Skeletal muscle tissue (tissue), 4 donors: ENCODE results near the gene IMP3. TPM values are rescaled to one million over a fixed set of nuclear protein-coding genes. Genes with fewer than 3 reads are reported as not detected.
A peak's percentile ranks its signal among the peaks of the same experiment; 100 is the strongest.

Source experiments
- H3K27ac ChIP-seq: one replicate; pipeline ENCODE4 v1.7.0; 2013; ENCODE audit warnings: mild to moderate bottlenecking, low read depth, low read length, inconsistent platforms
- H3K27me3 ChIP-seq, 3 donors: one replicate each; pipeline ENCODE4 v1.7.0; 2013; ENCODE audit warnings: low read length in 3 of 3; ENCODE audit not compliant: control insufficient read depth in 3 of 3, insufficient read depth in 3 of 3
- H3K36me3 ChIP-seq, 3 donors: one replicate each; pipeline ENCODE4 v1.7.0; 2013; ENCODE audit warnings: low read length in 3 of 3; ENCODE audit not compliant: control insufficient read depth in 3 of 3, insufficient read depth in 3 of 3
- H3K4me1 ChIP-seq, 3 donors: one replicate each; pipeline ENCODE4 v1.7.0; 2013; ENCODE audit warnings: low read length in 3 of 3, mild to moderate bottlenecking in 3 of 3; ENCODE audit not compliant: control insufficient read depth in 3 of 3, insufficient read depth in 3 of 3
- H3K4me3 ChIP-seq, 3 donors: one replicate each; pipeline ENCODE4 v1.7.0; 2013; ENCODE audit warnings: low read length in 3 of 3
- H3K9ac ChIP-seq, 3 donors: one replicate each; pipeline ENCODE4 v1.7.0; 2013; ENCODE audit warnings: low read length in 3 of 3, mild to moderate bottlenecking in 3 of 3, moderate library complexity in 2 of 3, low read depth in 1 of 3
- H3K9me3 ChIP-seq, 3 donors: one replicate each; pipeline ENCODE4 v1.7.0; 2013; ENCODE audit warnings: low read length in 3 of 3; ENCODE audit not compliant: control insufficient read depth in 3 of 3
- total RNA-seq: library from RNA; depleted of rRNA; stranded (reverse); fragments of >200 nt; gene quantifications from one replicate; pipeline ENCODE4 v1.2.3, GENCODE V29; 2014
- donor health status: Osteomylitis.

IMP3 gene
- total RNA-seq, 1 donor from 2014 or later, result 54.3 TPM

- Histone ChIP-seq H3K9ac (no peak overlapping the region), H3K9me3 (no peaks in the 10 kb centered on the region), H3K4me1 (peaks cover 0 to 1% (median under 1%) of the 10 kb centered on the region in 3 donors), H3K4me3 (no peak overlapping the region), H3K27me3 (no peaks in the 10 kb centered on the region), H3K27ac (no peak overlapping the region), H3K36me3 (no peaks in the 10 kb centered on the region)
These were observed 8.1 kb downstream of the IMP3 start for GRCh38 chr15:75631935-75632334.

- Histone ChIP-seq H3K9me3 (no peaks in the 10 kb centered on the region), H3K9ac (peak within 1 kb of the TSS; percentile 94 to 98 (median 97)), H3K27me3 (no peaks in the 10 kb centered on the region), H3K4me3 (peak within 1 kb of the TSS; percentile 90 to 96 (median 93)), H3K36me3 (no peaks in the 10 kb centered on the region), H3K27ac (peak within 1 kb of the TSS; percentile 93), H3K4me1 (peaks cover 2 to 9% (median 7%) of the 10 kb centered on the region in 3 donors)
These were observed 14.3 kb downstream of the IMP3 start, which contains the start of gene SNUPN for GRCh38 chr15:75625542-75626347. Gene SNUPN, minus strand, starts transcription at chr15:75625725. Its CDS starts 4,674 bp downstream, at chr15:75621051.

- Histone ChIP-seq H3K4me3 (no peak overlapping the region), H3K9ac (no peak overlapping the region), H3K27ac (no peak overlapping the region), H3K36me3 (peaks cover 13 to 22% (median 18%) of the 10 kb centered on the region in 3 donors), H3K4me1 (peaks cover 7 to 12% (median 9%) of the 10 kb centered on the region in 3 donors), H3K27me3 (no peaks in the 10 kb centered on the region), H3K9me3 (no peaks in the 10 kb centered on the region)
These were observed 17.5 kb downstream of the IMP3 start for GRCh38 chr15:75622505-75622904.

- peaks cover 26 to 35% (median 33%) of the 10 kb centered on the region in 3 donors for H3K36me3 ChIP-seq
- H3K27ac ChIP-seq, result peak overlapping the region; percentile 50
- H3K4me1 ChIP-seq, result peaks cover 4 to 8% (median 7%) of the 10 kb centered on the region in 3 donors
- H3K27me3 ChIP-seq, result no peaks in the 10 kb centered on the region
- H3K9ac ChIP-seq, result peak overlapping the region in 1 of 3 donors; percentile 34
- H3K9me3 ChIP-seq, result no peaks in the 10 kb centered on the region
- peak overlapping the region in 1 of 3 donors; percentile 56 for H3K4me3 ChIP-seq
These were observed 19.1 kb downstream of the IMP3 start for GRCh38 chr15:75620841-75621391.

GRCh38 chr15:75620058-75620820 lies 19.8 kb downstream of the IMP3 start:
- Histone ChIP-seq H3K9me3 (no peaks in the 10 kb centered on the region), H3K9ac (no peak overlapping the region), H3K36me3 (peaks cover 31 to 39% (median 37%) of the 10 kb centered on the region in 3 donors), H3K4me1 (peaks cover 3 to 7% (median 5%) of the 10 kb centered on the region in 3 donors), H3K27me3 (no peaks in the 10 kb centered on the region), H3K27ac (peak overlapping the region; percentile 50), H3K4me3 (peak overlapping the region in 1 of 3 donors; percentile 56)

GRCh38 chr15:75616766-75617165 lies 23.3 kb downstream of the IMP3 start:
- peaks cover 45 to 63% (median 59%) of the 10 kb centered on the region in 3 donors for H3K36me3 ChIP-seq

GRCh38 chr15:75606711-75607699 lies 33.0 kb downstream of the IMP3 start:
- H3K9me3 ChIP-seq, result no peaks in the 10 kb centered on the region
- H3K36me3 ChIP-seq, result peaks cover 48 to 53% (median 49%) of the 10 kb centered on the region in 3 donors
- H3K27ac ChIP-seq, result no peak overlapping the region

More at GRCh38 chr15:75616766-75617165, 23.3 kb downstream of the IMP3 start:
- H3K4me3 ChIP-seq, result no peak overlapping the region
- H3K9me3 ChIP-seq, result no peaks in the 10 kb centered on the region
- peaks cover 3 to 7% (median 5%) of the 10 kb centered on the region in 3 donors for H3K4me1 ChIP-seq
- H3K27ac ChIP-seq, result no peak overlapping the region
- H3K27me3 ChIP-seq, result no peaks in the 10 kb centered on the region
- H3K9ac ChIP-seq, result no peak overlapping the region

GRCh38 chr15:75606026-75606425 lies 34.0 kb downstream of the IMP3 start:
- Histone ChIP-seq H3K4me1 (no peaks in the 10 kb centered on the region), H3K9ac (no peak overlapping the region), H3K27ac (no peak overlapping the region), H3K4me3 (no peak overlapping the region), H3K9me3 (no peaks in the 10 kb centered on the region), H3K27me3 (no peaks in the 10 kb centered on the region), H3K36me3 (peaks cover 49 to 55% (median 50%) of the 10 kb centered on the region in 3 donors)

More at GRCh38 chr15:75606711-75607699, 33.0 kb downstream of the IMP3 start:
- Histone ChIP-seq H3K27me3 (no peaks in the 10 kb centered on the region), H3K4me3 (no peak overlapping the region), H3K9ac (no peak overlapping the region), H3K4me1 (no peaks in the 10 kb centered on the region)

GRCh38 chr15:75599401-75599800 lies 40.6 kb downstream of the IMP3 start:
- Histone ChIP-seq H3K9ac (peak overlapping the region in 2 of 3 donors; percentile 33 to 36), H3K4me3 (no peak overlapping the region), H3K27me3 (no peaks in the 10 kb centered on the region), H3K27ac (no peak overlapping the region), H3K9me3 (no peaks in the 10 kb centered on the region), H3K36me3 (peaks cover 41 to 48% (median 42%) of the 10 kb centered on the region in 3 donors), H3K4me1 (peaks cover 0 to 4% (median 0%) of the 10 kb centered on the region in 3 donors)
